ENCODE data around the gene TMEM171.

The TMEM171 gene

GRCh38 chr5:73172951-73173350 is 52.6 kb downstream of the TMEM171 start, which contains the start of gene TMEM174:
Gene TMEM174 (plus strand): TSS chr5:73173193. CDS start chr5:73173244, 51 bp downstream.
- TF ChIP-seq CTCF (IDR thresholded peaks at IDR 0.05), result no peak

- TF ChIP-seq CTCF (IDR thresholded peaks at IDR 0.05), result no peak
Measured at GRCh38 chr5:73174100-73174815, 53.9 kb downstream of the TMEM171 start.

- TF ChIP-seq CTCF (IDR thresholded peaks at IDR 0.05), result no peak
Measured at GRCh38 chr5:73176250-73176649, 55.9 kb downstream of the TMEM171 start.

GRCh38 chr5:73178265-73178664 is 57.9 kb downstream of the TMEM171 start:
- TF ChIP-seq CTCF (IDR thresholded peaks at IDR 0.05), result no peak

GRCh38 chr5:73179730-73180129 is 59.4 kb downstream of the TMEM171 start:
- no peak for TF ChIP-seq CTCF (IDR thresholded peaks at IDR 0.05)

- no peak for TF ChIP-seq CTCF (IDR thresholded peaks at IDR 0.05)
Measured at GRCh38 chr5:73180566-73180965, 60.2 kb downstream of the TMEM171 start.
